NCI-H526 treated with DMSO at 0.1 percent for 48 hours (cell line): ENCODE results near the gene FOXA3.

ENCODE experiments used
- DNase-seq: peaks from one replicate; lab custom pipeline; 2025; lab: John Stamatoyannopoulos, UW

Gene FOXA3

GRCh38 chr19:45874620-45874966, 10.5 kb downstream of the FOXA3 start:
- no peak for DNase-seq

- DNase-seq, result no peak
Observed at GRCh38 chr19:45876161-45876410, 12.0 kb downstream of the FOXA3 start.

GRCh38 chr19:45876411-45877197, 12.5 kb downstream of the FOXA3 start:
- DNase-seq, result no peak

- DNase-seq, result no peak
Observed at GRCh38 chr19:45878043-45878794, 14.1 kb downstream of the FOXA3 start.

GRCh38 chr19:45879055-45879454, 14.9 kb downstream of the FOXA3 start:
- DNase-seq, result no peak

GRCh38 chr19:45879971-45880370, 15.8 kb downstream of the FOXA3 start:
- no peak for DNase-seq

GRCh38 chr19:45881082-45881908, 17.2 kb downstream of the FOXA3 start:
- DNase-seq, result no peak

- peak; percentile 28 for DNase-seq
Observed at GRCh38 chr19:45881909-45882528, 17.9 kb downstream of the FOXA3 start.

- DNase-seq, result peak; percentile 65
Observed at GRCh38 chr19:45882652-45883585, 18.8 kb downstream of the FOXA3 start.

GRCh38 chr19:45883586-45883880, 19.4 kb downstream of the FOXA3 start:
- no peak for DNase-seq

GRCh38 chr19:45883881-45884681, 20.0 kb downstream of the FOXA3 start:
- DNase-seq, result no peak

- no peak for DNase-seq
Observed at GRCh38 chr19:45884682-45885555, 20.8 kb downstream of the FOXA3 start.

GRCh38 chr19:45885556-45886426, 21.7 kb downstream of the FOXA3 start, which contains the start of gene IRF2BP1:
Gene IRF2BP1 (minus strand): TSS chr19:45886141. CDS start chr19:45885774, 367 bp downstream.
- peak; percentile 81 for DNase-seq

GRCh38 chr19:45886427-45887199, 22.5 kb downstream of the FOXA3 start:
- peak; percentile 71 for DNase-seq

- no peak for DNase-seq
Observed at GRCh38 chr19:45887200-45887710, 23.1 kb downstream of the FOXA3 start.

GRCh38 chr19:45889210-45889885, 25.2 kb downstream of the FOXA3 start:
- no peak for DNase-seq

- no peak for DNase-seq
Observed at GRCh38 chr19:45890877-45891276, 26.8 kb downstream of the FOXA3 start.
